HCT116 (cell line): Measurements from ENCODE around the gene SETD5. TPM values are rescaled to one million over a fixed set of nuclear protein-coding genes. Genes with fewer than 3 reads are reported as not detected.

ENCODE experiments used
- ATAC-seq: fragments of 200-7000 bp; cut with Tn5 transposase; 2 replicates; pipeline ENCODE4 v1.9.1; 2020; ENCODE audit warnings: mild to moderate bottlenecking, moderate library complexity
- BruUV-seq: library from RNA; stranded (reverse); fragments of 400-500 nt; replicated peaks from 2 replicates; lab custom pipeline; 2021; lab: Mats Ljungman, UMichigan
- CTCF ChIA-PET: fragments of 300-600 bp; sonication (Branson Sonifier 250); formaldehyde crosslinking; loops from one replicate; lab custom pipeline; 2021; ENCODE audit warnings: antibody characterized with exemption; lab: Charles Lee
- POLR2A ChIA-PET: fragments of 300-600, 350-600 bp; sonication (Branson Sonifier 250); formaldehyde crosslinking; loops from one replicate; lab custom pipeline; 2021; ENCODE audit warnings: antibody characterized with exemption; lab: Charles Lee
- RAD21 ChIA-PET, 2 experiments: fragments of 300-600 bp; sonication (Branson Sonifier 250); formaldehyde crosslinking; loops; one replicate each; lab custom pipeline; 2023; ENCODE audit warnings: low total read pairs in 2 of 2; ENCODE audit not compliant: uncharacterized antibody in 2 of 2, unreplicated experiment in 2 of 2, low non-redundant PET in 1 of 2; lab: Charles Lee
- DNase-seq: peaks from one replicate; pipeline ENCODE4 v3.0.0-alpha.2; 2010; ENCODE audit warnings: low read depth, low spot score
- H2AFZ ChIP-seq: fragments of 200-600 bp; shearing (Covaris generic), sonication (generic); 2 replicates; pipeline ENCODE4 v1.6.1; 2017; ENCODE audit warnings: low read depth, mixed run types, mixed read lengths, antibody characterized with exemption, low read length; ENCODE audit not compliant: poor library complexity, severe bottlenecking
- H3K27ac ChIP-seq: 2 replicates; pipeline ENCODE4 v1.5.1; 2012; ENCODE audit warnings: low read depth, low read length
- H3K27me3 ChIP-seq: fragments of 200-600 bp; sonication (generic); 2 replicates; pipeline ENCODE4 v1.6.1; 2016; ENCODE audit warnings: mixed run types, low read length, mixed read lengths; ENCODE audit not compliant: insufficient read depth
- H3K36me3 ChIP-seq, 2 experiments: fragments of 200-500 bp in 1 of 2; fragments of 200-600 bp in 1 of 2; sonication (Bioruptor generic) in 1 of 2; sonication (generic) in 1 of 2; 2 replicates each; pipeline versions ENCODE4 v1.5.1 to v1.6.1; 2014 to 2016; ENCODE audit warnings: low read length in 2 of 2, inconsistent platforms in 1 of 2, mixed read lengths in 1 of 2, mixed run types in 1 of 2; ENCODE audit not compliant: insufficient read depth in 2 of 2, control insufficient read depth in 1 of 2
- H3K4me1 ChIP-seq, 2 experiments: fragments of 200-600 bp in 1 of 2; sonication (generic) in 1 of 2; 2 replicates each; pipeline versions ENCODE4 v1.5.1 to v1.6.1; 2012 to 2017; ENCODE audit warnings: low read length in 2 of 2, inconsistent platforms in 1 of 2, mild to moderate bottlenecking in 1 of 2, mixed read lengths in 1 of 2, mixed run types in 1 of 2, moderate library complexity in 1 of 2; ENCODE audit not compliant: insufficient read depth in 2 of 2, control insufficient read depth in 1 of 2
- H3K4me2 ChIP-seq: fragments of 200-600 bp; sonication (generic); 2 replicates; pipeline ENCODE4 v1.6.1; 2017; ENCODE audit warnings: mixed run types, low read length, mixed read lengths
- H3K4me3 ChIP-seq, 2 experiments: fragments of 200-600 bp in 1 of 2; sonication (generic) in 1 of 2; replicated peaks in 1 of 2; 2 replicates each; pipeline ENCODE4 v1.5.1; 2011 to 2016; ENCODE audit warnings: low read length in 2 of 2, control low read depth in 1 of 2, low read depth in 1 of 2, mild to moderate bottlenecking in 1 of 2, mixed read lengths in 1 of 2, mixed run types in 1 of 2
- H3K79me2 ChIP-seq: fragments of 200-600 bp; sonication (generic); 2 replicates; pipeline ENCODE4 v1.6.1; 2017; ENCODE audit warnings: mild to moderate bottlenecking, mixed run types, low read length, moderate library complexity, mixed read lengths; ENCODE audit not compliant: insufficient read depth
- H3K9ac ChIP-seq: fragments of 200-600 bp; sonication (generic); 2 replicates; pipeline ENCODE4 v1.6.1; 2016; ENCODE audit warnings: low read length, mixed read lengths
- H3K9me2 ChIP-seq: fragments of 200-600 bp; sonication (generic), shearing (Covaris generic); 2 replicates; pipeline ENCODE4 v1.6.1; 2017; ENCODE audit warnings: mixed run types, mild to moderate bottlenecking, moderate library complexity; ENCODE audit not compliant: insufficient read depth
- H3K9me3 ChIP-seq, 2 experiments: fragments of 200-500 bp in 1 of 2; fragments of 200-600 bp in 1 of 2; sonication (Bioruptor generic) in 1 of 2; sonication (generic) in 1 of 2; 2 replicates each; pipeline ENCODE4 v1.6.1; 2014 to 2017; ENCODE audit warnings: low read length in 2 of 2, mixed read lengths in 2 of 2, inconsistent platforms in 1 of 2, low read depth in 1 of 2, mild to moderate bottlenecking in 1 of 2, mixed run types in 1 of 2, moderate library complexity in 1 of 2; ENCODE audit not compliant: control insufficient read depth in 1 of 2, insufficient read depth in 1 of 2
- H4K20me1 ChIP-seq: fragments of 200-600 bp; sonication (generic), shearing (Covaris generic); 2 replicates; pipeline ENCODE4 v1.6.1; 2017; ENCODE audit warnings: mixed run types, mild to moderate bottlenecking, moderate library complexity; ENCODE audit not compliant: insufficient read depth
- EGR1 ChIP-seq: IDR thresholded peaks from 2 replicates; pipeline ENCODE4 v1.6.1; 2012; ENCODE audit warnings: low read depth
- EZH2 ChIP-seq: fragments of 200-600 bp; sonication (generic); IDR thresholded peaks from 2 replicates; pipeline ENCODE4 v1.6.1; 2017; ENCODE audit warnings: antibody characterized with exemption, mixed run types
- FOSL1 ChIP-seq: IDR thresholded peaks from 2 replicates; pipeline ENCODE4 v1.6.1; 2012; ENCODE audit warnings: low read depth
- JUND ChIP-seq: IDR thresholded peaks from 2 replicates; pipeline ENCODE4 v1.6.1; 2012
- POLR2A ChIP-seq: IDR thresholded peaks from 2 replicates; pipeline ENCODE4 v1.7.0; 2011; ENCODE audit warnings: borderline replicate concordance; ENCODE audit not compliant: insufficient read depth, insufficient read length; ENCODE audit errors: extremely low read depth
- SIN3A ChIP-seq: IDR thresholded peaks from 2 replicates; pipeline ENCODE4 v1.6.1; 2012; ENCODE audit warnings: low read depth
- SP1 ChIP-seq: IDR thresholded peaks from 2 replicates; pipeline ENCODE4 v1.6.1; 2012; ENCODE audit warnings: low read depth
- TCF7L2 ChIP-seq: IDR thresholded peaks from 2 replicates; pipeline ENCODE4 v1.7.0; 2011; ENCODE audit warnings: borderline replicate concordance, inconsistent platforms; ENCODE audit not compliant: insufficient read depth, insufficient read length; ENCODE audit errors: extremely low read depth
- ZNF274 ChIP-seq: fragments of 200-500 bp; sonication (Bioruptor generic); IDR thresholded peaks from 2 replicates; pipeline ENCODE4 v1.6.1; 2014; ENCODE audit warnings: mild to moderate bottlenecking, low read depth, low read length, inconsistent platforms
- intact Hi-C: fragments of 100-400 bp; cut with micrococcal nuclease; formaldehyde crosslinking; loops from 2 replicates; pipeline ENCODE4 v1.10.0; 2022
- total RNA-seq: library from RNA; stranded (reverse); gene quantifications from one replicate; pipeline ENCODE4 v1.2.1, GENCODE V29; 2021; ENCODE audit not compliant: unreplicated experiment
- TF ChIP-seq, protein P1 (sequence below), 3 experiments: fragments of 200-600 bp in 1 of 3; sonication (generic) in 1 of 3; IDR thresholded peaks in 2 of 3; conservative IDR thresholded peaks in 1 of 3; 2 replicates each; pipeline ENCODE4 v1.5.1; 2012 to 2017; ENCODE audit warnings: low read depth in 2 of 3, low read length in 2 of 3, antibody characterized with exemption in 1 of 3, borderline replicate concordance in 1 of 3, control low read depth in 1 of 3, mild to moderate bottlenecking in 1 of 3, mixed read lengths in 1 of 3, mixed run types in 1 of 3, moderate library complexity in 1 of 3; ENCODE audit not compliant: insufficient read depth in 1 of 3
- TF ChIP-seq, protein P2 (sequence below): IDR thresholded peaks from 2 replicates; pipeline ENCODE4 v1.6.1; 2012
- TF ChIP-seq, protein P3 (sequence below): IDR thresholded peaks from 2 replicates; pipeline ENCODE4 v1.6.1; 2011; ENCODE audit warnings: mild to moderate bottlenecking, low read length, moderate library complexity; ENCODE audit not compliant: insufficient replicate concordance; ENCODE audit errors: extremely low read depth

Gene SETD5
- total RNA-seq, 1 experiment from 2014 or later, result 141 TPM

DNA sequence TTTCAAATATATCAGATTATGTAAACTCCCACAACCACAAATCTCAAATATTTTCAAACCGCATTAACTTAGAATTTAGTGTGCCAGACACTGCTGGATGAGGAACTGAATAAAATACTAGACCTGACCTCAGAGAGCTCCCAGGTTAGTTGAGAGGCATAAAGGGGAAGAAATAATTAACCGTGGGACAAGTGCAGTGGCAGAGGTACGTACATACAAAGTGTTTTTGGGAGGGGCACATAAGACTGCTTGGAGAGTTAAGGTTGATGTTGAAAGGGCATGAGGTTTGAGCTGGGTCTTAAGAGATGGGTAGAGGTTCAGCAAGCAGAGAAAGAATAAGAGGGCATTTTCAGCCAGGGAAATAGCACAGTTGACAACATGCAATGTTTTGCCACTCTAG lies 17.4 kb upstream of the SETD5 start (continued):
- TF ChIP-seq, protein P1, sequence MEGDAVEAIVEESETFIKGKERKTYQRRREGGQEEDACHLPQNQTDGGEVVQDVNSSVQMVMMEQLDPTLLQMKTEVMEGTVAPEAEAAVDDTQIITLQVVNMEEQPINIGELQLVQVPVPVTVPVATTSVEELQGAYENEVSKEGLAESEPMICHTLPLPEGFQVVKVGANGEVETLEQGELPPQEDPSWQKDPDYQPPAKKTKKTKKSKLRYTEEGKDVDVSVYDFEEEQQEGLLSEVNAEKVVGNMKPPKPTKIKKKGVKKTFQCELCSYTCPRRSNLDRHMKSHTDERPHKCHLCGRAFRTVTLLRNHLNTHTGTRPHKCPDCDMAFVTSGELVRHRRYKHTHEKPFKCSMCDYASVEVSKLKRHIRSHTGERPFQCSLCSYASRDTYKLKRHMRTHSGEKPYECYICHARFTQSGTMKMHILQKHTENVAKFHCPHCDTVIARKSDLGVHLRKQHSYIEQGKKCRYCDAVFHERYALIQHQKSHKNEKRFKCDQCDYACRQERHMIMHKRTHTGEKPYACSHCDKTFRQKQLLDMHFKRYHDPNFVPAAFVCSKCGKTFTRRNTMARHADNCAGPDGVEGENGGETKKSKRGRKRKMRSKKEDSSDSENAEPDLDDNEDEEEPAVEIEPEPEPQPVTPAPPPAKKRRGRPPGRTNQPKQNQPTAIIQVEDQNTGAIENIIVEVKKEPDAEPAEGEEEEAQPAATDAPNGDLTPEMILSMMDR (IDR thresholded peaks at IDR 0.05 in 2 of 3, conservative IDR thresholded peaks at IDR 0.05 in 1 of 3; ENCODE audit: borderline replicate concordance in 1 of 3, insufficient read depth in 1 of 3, low read depth in 2 of 3, low read length in 2 of 3), result no peak
- TF ChIP-seq FOSL1 (no peak), SIN3A (no peak), SP1 (no peak), TCF7L2 (no peak)
- TF ChIP-seq, all 23 proteins: peak for 0

DNA sequence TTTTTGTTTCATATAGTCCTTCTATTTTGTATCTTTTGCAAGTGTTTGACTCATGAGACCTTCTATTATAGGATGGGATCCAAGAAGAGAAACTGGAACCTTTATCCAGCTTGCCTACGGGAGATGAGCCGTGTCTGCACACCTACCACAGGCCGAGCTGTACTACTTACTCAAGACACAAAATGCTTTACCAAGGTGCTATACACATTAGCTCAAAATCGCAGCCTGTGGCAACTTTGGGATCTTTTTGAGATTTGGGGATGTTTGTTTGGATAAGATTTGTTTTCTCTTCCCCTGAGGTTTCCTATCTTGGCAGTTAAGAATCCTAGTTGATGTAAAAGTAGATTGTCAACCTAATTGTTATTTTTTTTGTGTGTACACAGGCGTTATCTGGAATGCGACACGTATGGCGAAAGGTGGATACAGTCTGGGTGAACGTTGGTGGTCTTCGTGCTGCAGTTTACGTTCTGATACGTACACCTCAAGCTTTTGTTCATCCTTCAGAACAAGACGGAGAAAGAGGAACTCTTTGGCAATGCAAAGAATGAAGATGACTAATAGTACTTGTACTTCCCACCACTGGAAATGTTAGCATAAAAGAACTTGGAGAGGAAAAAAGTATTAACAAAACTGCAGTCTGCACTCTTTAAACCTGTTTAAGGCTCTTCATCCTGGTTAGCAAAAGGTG lies 13.1 kb upstream of the SETD5 start:
- Histone ChIP-seq H3K9me2 (no peaks in the 10 kb centered on the region), H3K36me3 (peaks cover 31 to 61% of the 10 kb centered on the region in 2 experiments), H3K4me1 (no peaks in the 10 kb centered on the region), H3K79me2 (peaks cover 53% of the 10 kb centered on the region), H3K27me3 (no peaks in the 10 kb centered on the region), H4K20me1 (peaks cover 3% of the 10 kb centered on the region; the same call in 1 of the 2 replicates), H3K27ac (no peak overlapping the region), H3K9me3 (no peaks in the 10 kb centered on the region), H3K9ac (no peak overlapping the region), H2AFZ (no peak overlapping the region), H3K4me2 (no peak overlapping the region), H3K4me3 (no peak overlapping the region)
- no TSS peak for BruUV-seq
- POLR2A ChIA-PET, result interaction anchor here (1.4 to 2.4 kb wide), 2 partner anchors 9 to 12 kb away, joined by 3 to 13 read pairs; no protein-coding TSS in a partner anchor
- CTCF ChIA-PET, result no interaction called here
- intact Hi-C loops, result no loop called here
- TF ChIP-seq EZH2 (no peak), JUND (no peak), POLR2A (no peak), SIN3A (no peak), ZNF274 (no peak), SP1 (no peak), EGR1 (no peak)
- TF ChIP-seq, protein P2, sequence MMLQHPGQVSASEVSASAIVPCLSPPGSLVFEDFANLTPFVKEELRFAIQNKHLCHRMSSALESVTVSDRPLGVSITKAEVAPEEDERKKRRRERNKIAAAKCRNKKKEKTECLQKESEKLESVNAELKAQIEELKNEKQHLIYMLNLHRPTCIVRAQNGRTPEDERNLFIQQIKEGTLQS, result no peak
- TF ChIP-seq, protein P1 (IDR thresholded peaks at IDR 0.05 in 2 of 3, conservative IDR thresholded peaks at IDR 0.05 in 1 of 3; ENCODE audit: borderline replicate concordance in 1 of 3, insufficient read depth in 1 of 3, low read depth in 2 of 3, low read length in 2 of 3), result no peak
- TF ChIP-seq, protein P3, sequence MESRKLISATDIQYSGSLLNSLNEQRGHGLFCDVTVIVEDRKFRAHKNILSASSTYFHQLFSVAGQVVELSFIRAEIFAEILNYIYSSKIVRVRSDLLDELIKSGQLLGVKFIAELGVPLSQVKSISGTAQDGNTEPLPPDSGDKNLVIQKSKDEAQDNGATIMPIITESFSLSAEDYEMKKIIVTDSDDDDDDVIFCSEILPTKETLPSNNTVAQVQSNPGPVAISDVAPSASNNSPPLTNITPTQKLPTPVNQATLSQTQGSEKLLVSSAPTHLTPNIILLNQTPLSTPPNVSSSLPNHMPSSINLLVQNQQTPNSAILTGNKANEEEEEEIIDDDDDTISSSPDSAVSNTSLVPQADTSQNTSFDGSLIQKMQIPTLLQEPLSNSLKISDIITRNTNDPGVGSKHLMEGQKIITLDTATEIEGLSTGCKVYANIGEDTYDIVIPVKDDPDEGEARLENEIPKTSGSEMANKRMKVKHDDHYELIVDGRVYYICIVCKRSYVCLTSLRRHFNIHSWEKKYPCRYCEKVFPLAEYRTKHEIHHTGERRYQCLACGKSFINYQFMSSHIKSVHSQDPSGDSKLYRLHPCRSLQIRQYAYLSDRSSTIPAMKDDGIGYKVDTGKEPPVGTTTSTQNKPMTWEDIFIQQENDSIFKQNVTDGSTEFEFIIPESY, result no peak
- RAD21 ChIA-PET, result no interaction called here
- DNase-seq (no peak), ATAC-seq (no peak)
